ENCODE results near the gene FEM1A. TPM values are rescaled to one million over a fixed set of nuclear protein-coding genes. Genes with fewer than 3 reads are reported as not detected.

The FEM1A gene
- total RNA-seq, 1 experiment from 2014 or later, result 20.0 TPM

- H4K8ac ChIP-seq (replicated peaks; ENCODE audit: insufficient read length, low read depth, low read length), result no peak overlapping the region
These were observed 17.4 kb upstream of the FEM1A start for GRCh38 chr19:4774136-4774535.

More at GRCh38 chr19:4774136-4774535, 17.4 kb upstream of the FEM1A start:
- H3K4me2 ChIP-seq (ENCODE audit: insufficient read depth, insufficient read length, low read length), result no peak overlapping the region
- no peak overlapping the region for H3K23ac ChIP-seq (ENCODE audit: insufficient read length, low read depth, low read length)
- peaks cover 2% of the 10 kb centered on the region for H3K23me2 ChIP-seq (ENCODE audit: insufficient read length, low read depth, low read length, poor library complexity, severe bottlenecking)
- H3K4me3 Mint-ChIP-seq, result no peak overlapping the region
- WGBS (ENCODE audit: extremely low coverage, insufficient read length, low lambda C conversion rate), result no CpG with 5 or more reads among the region's 3 CpGs
- H3K18ac ChIP-seq (ENCODE audit: insufficient read length, low read depth, low read length), result no peak overlapping the region
- H3K4me1 Mint-ChIP-seq, result peaks cover 0 to 5% of the 10 kb centered on the region in 2 experiments; a peak in 2 of 4 replicates
- no peak overlapping the region for H2AFZ ChIP-seq (ENCODE audit: low read length)
- H3K9me3 Mint-ChIP-seq, result no peaks in the 10 kb centered on the region
- no peak overlapping the region for H3K56ac ChIP-seq (ENCODE audit: insufficient read length, low read depth, low read length)
- H3K4me1 ChIP-seq (ENCODE audit: insufficient read depth, low read length), result no peaks in the 10 kb centered on the region
- no peak overlapping the region for H4K5ac ChIP-seq (ENCODE audit: insufficient read length, low read depth, low read length)
- no peak overlapping the region for H2BK20ac ChIP-seq (ENCODE audit: low read depth, low read length, poor library complexity, severe bottlenecking)
- H3K79me1 ChIP-seq (ENCODE audit: insufficient read depth, low read depth, low read length, poor library complexity, severe bottlenecking), result no peaks in the 10 kb centered on the region
- no peak overlapping the region for H3K14ac ChIP-seq (ENCODE audit: insufficient read depth, low read length)
- H3K27ac Mint-ChIP-seq, result no peak overlapping the region
- no peak overlapping the region for H3K4ac ChIP-seq (ENCODE audit: low read depth, low read length)
- no peaks in the 10 kb centered on the region for H3K79me2 ChIP-seq (ENCODE audit: insufficient read depth, low read length)
- H3T11ph ChIP-seq (ENCODE audit: low read length), result no peak overlapping the region
- no peak overlapping the region for H2BK5ac ChIP-seq (ENCODE audit: insufficient read length, low read length)
- no peak overlapping the region for H4K91ac ChIP-seq (ENCODE audit: insufficient read length, low read depth, low read length)
- H2BK15ac ChIP-seq (ENCODE audit: low read depth, low read length), result no peak overlapping the region
- H3K9me3 ChIP-seq (ENCODE audit: control insufficient read depth, low read depth, low read length), result no peaks in the 10 kb centered on the region
- no peak for DNase-seq
- no peaks in the 10 kb centered on the region for H3K36me3 Mint-ChIP-seq (ENCODE audit: insufficient read depth in 1 of 3, low read depth in 3 of 3)
- H2BK12ac ChIP-seq (ENCODE audit: insufficient read length, low read depth, low read length), result no peak overlapping the region
- H4K20me1 ChIP-seq (ENCODE audit: control insufficient read depth, insufficient read depth, insufficient read length), result no peaks in the 10 kb centered on the region
- no peak overlapping the region for H2BK120ac ChIP-seq (ENCODE audit: low read depth, low read length, poor library complexity, severe bottlenecking)
- no peak overlapping the region for H3K9ac ChIP-seq (ENCODE audit: extremely low read depth, insufficient read length, low read length)
- no peak overlapping the region for H2AK5ac ChIP-seq (ENCODE audit: insufficient read length, low read length)
- TF ChIP-seq CTCF (conservative IDR thresholded peaks at IDR 0.05), result no peak
- H3K27me3 ChIP-seq (ENCODE audit: insufficient read depth, low read length), result no peaks in the 10 kb centered on the region
- H3K27ac ChIP-seq (ENCODE audit: insufficient read length, low read depth, low read length), result no peak overlapping the region
- peaks cover 45% of the 10 kb centered on the region for H3K27me3 Mint-ChIP-seq (ENCODE audit: low read depth)
